ENCODE data around the gene KRTAP4-7. TPM values are rescaled to one million over a fixed set of nuclear protein-coding genes. Genes with fewer than 3 reads are reported as not detected.
"Not testable (repeated sequence)": the region's sequence is repeated elsewhere in the genome, so short reads cannot be mapped to it uniquely, and the experiment has no call there.

Gene KRTAP4-7
- total RNA-seq, 2 donors from 2014 or later = not detected

DNA sequence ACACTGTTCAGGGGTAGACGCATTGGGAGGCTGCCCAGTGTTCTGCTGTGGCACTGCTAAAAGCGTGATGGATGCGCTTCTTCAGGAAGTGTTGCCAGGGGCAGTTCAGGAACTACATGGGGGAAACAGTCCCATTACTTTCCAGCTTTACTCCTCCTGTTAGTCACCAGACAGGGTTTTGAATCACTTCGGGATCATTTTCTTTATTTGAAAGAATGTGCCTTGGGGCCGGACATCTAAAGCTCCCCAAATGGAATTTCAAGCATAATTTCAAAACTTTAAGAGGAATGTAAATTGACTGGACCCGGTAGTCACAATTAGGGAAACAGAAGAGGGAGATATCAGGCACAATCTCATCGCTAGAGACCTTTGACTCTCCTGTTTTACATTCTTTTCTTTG is 35.5 kb upstream of the KRTAP4-7 start:
- Histone ChIP-seq H3K27ac (no peak overlapping the region), H3K4me1 (no peaks in the 10 kb centered on the region), H3K27me3 (no peaks in the 10 kb centered on the region), H3K4me3 (no peak overlapping the region), H3K36me3 (replicated peaks in 1 of 2; ENCODE audit: insufficient read depth in 1 of 2, low read depth in 2 of 2) (no peaks in the 10 kb centered on the region), H3K9me3 (no peaks in the 10 kb centered on the region)
- TF ChIP-seq, protein P1, sequence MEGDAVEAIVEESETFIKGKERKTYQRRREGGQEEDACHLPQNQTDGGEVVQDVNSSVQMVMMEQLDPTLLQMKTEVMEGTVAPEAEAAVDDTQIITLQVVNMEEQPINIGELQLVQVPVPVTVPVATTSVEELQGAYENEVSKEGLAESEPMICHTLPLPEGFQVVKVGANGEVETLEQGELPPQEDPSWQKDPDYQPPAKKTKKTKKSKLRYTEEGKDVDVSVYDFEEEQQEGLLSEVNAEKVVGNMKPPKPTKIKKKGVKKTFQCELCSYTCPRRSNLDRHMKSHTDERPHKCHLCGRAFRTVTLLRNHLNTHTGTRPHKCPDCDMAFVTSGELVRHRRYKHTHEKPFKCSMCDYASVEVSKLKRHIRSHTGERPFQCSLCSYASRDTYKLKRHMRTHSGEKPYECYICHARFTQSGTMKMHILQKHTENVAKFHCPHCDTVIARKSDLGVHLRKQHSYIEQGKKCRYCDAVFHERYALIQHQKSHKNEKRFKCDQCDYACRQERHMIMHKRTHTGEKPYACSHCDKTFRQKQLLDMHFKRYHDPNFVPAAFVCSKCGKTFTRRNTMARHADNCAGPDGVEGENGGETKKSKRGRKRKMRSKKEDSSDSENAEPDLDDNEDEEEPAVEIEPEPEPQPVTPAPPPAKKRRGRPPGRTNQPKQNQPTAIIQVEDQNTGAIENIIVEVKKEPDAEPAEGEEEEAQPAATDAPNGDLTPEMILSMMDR (IDR thresholded peaks at IDR 0.05) = no peak
- TF ChIP-seq POLR2A (IDR thresholded peaks at IDR 0.05) = no peak
- WGBS, 2 donors = 59 to 60% methylated on average over 7 of the region's 7 CpGs
- DNase-seq (no peak), ATAC-seq (no peak)
- intact Hi-C loops (cut with DNase I) = no loop called here

DNA sequence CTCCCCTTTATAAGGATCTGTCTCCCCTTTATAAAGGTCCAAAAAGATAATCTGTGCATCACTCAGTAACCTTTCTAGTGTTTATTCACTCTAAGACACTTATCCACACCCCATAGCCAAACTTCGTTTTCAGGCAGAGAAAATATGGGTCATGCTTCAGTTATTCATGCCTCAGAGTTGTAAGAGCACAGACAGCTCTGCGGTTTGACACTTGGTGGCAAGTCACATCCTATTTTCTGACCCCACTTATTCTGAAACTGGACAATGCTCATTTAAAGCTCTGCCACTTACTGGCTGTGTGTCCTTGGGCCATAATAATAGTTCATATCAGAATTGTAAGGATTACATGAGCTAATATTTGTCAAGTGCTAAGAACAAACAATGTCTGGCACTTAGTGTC is 34.8 kb upstream of the KRTAP4-7 start:
- no peak for ATAC-seq
- no peak overlapping the region for H3K27ac ChIP-seq
- H3K9me3 ChIP-seq = no peaks in the 10 kb centered on the region
- H3K27me3 ChIP-seq = no peaks in the 10 kb centered on the region
- H3K4me3 ChIP-seq = no peak overlapping the region
- TF ChIP-seq POLR2A (IDR thresholded peaks at IDR 0.05) = no peak
- TF ChIP-seq, protein P1 (IDR thresholded peaks at IDR 0.05) = no peak
- no peaks in the 10 kb centered on the region for H3K4me1 ChIP-seq
- no peaks in the 10 kb centered on the region for H3K36me3 ChIP-seq (replicated peaks in 1 of 2; ENCODE audit: insufficient read depth in 1 of 2, low read depth in 2 of 2)
- 49 to 52% methylated on average over 2 of the region's 2 CpGs for WGBS, 2 donors
- DNase-seq = no peak
- intact Hi-C loops (cut with DNase I) = no loop called here

DNA sequence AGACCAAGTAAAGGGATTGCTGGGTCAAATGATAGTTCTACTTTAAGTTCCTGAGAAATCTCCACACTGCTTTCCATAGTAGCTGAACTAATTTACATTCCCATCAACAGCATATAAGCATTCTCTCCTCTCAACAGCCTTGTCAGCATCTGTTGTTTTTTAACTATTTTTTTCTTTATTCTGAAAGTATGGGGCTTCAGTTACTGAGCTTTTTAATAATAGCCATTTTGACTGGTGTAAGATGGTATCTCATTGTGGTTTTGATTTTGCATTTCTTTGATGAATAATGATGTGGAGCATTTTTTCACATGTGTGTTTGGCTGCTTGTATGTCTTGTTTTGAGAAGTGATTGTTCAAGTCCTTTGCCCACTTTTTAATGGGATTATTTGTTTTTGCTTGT is 31.4 kb upstream of the KRTAP4-7 start:
- Histone ChIP-seq H3K4me3 (no peak overlapping the region), H3K27me3 (no peaks in the 10 kb centered on the region), H3K27ac (no peak overlapping the region), H3K36me3 (replicated peaks in 1 of 2; ENCODE audit: insufficient read depth in 1 of 2, low read depth in 2 of 2) (no peaks in the 10 kb centered on the region), H3K9me3 (peaks cover 0 to 2% (median 0%) of the 10 kb centered on the region in 3 donors), H3K4me1 (no peaks in the 10 kb centered on the region)
- intact Hi-C loops (cut with DNase I) = no loop called here
- no peak for DNase-seq
- ATAC-seq = no peak
- TF ChIP-seq, protein P1 (IDR thresholded peaks at IDR 0.05) = no peak
- no peak for TF ChIP-seq POLR2A (IDR thresholded peaks at IDR 0.05)

DNA sequence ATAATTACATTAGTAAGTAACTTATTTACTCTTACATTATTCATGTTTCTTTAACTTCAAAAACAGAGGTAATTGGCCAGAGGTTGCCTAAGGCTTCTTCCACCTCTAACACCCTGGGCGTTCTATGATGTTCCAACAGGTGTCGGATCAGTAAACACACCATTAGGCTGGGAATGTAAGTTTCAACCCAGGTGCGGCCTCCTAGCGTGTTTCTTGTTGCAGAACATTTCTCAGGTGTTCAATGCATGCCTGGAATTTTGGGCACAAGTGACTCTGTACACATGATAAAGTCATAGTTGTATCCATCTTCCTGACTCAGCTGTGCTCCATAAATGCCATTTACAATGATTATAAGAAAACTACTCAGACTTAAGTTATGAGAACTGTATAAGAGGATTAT is 29.9 kb upstream of the KRTAP4-7 start:
- no peak overlapping the region for H3K4me3 ChIP-seq
- no peak for DNase-seq
- H3K36me3 ChIP-seq (replicated peaks in 1 of 2; ENCODE audit: insufficient read depth in 1 of 2, low read depth in 2 of 2) = no peaks in the 10 kb centered on the region
- H3K4me1 ChIP-seq = no peaks in the 10 kb centered on the region
- peaks cover 0 to 3% (median 0%) of the 10 kb centered on the region in 3 donors for H3K9me3 ChIP-seq
- no peaks in the 10 kb centered on the region for H3K27me3 ChIP-seq
- WGBS, 2 donors = 57 to 65% methylated on average over 4 of the region's 4 CpGs
- intact Hi-C loops (cut with DNase I) = no loop called here
- TF ChIP-seq POLR2A (IDR thresholded peaks at IDR 0.05) = no peak
- TF ChIP-seq, protein P1 (IDR thresholded peaks at IDR 0.05) = no peak
- no peak for ATAC-seq
- no peak overlapping the region for H3K27ac ChIP-seq

DNA sequence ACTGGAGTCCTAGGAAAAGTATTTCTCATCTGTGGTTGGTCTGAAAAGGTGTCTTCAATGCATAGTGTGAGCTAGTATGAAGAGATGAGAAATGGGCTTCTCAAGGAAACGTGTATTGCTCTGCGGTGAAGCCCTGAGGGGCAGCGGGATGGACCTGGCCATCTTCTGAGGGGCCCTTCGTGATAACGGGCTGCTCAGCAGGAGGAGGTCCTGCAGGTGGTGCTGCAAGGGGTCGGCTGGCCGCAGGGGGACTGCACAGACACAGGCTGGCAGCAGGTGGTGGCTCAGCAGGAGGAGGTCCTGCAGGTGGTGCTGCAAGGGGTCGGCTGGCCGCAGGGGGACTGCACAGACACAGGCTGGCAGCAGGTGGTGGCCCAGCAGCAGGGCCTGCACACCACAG is 29.4 kb upstream of the KRTAP4-7 start:
- 66 to 73% methylated on average over 7 of the region's 9 CpGs for WGBS, 2 donors
- H3K4me1 ChIP-seq; ATAC-seq; H3K36me3 ChIP-seq (replicated peaks in 1 of 2; ENCODE audit: insufficient read depth in 1 of 2, low read depth in 2 of 2); H3K27ac ChIP-seq; DNase-seq; H3K9me3 ChIP-seq; H3K4me3 ChIP-seq; intact Hi-C loops (cut with DNase I); H3K27me3 ChIP-seq: not testable (repeated sequence)

DNA sequence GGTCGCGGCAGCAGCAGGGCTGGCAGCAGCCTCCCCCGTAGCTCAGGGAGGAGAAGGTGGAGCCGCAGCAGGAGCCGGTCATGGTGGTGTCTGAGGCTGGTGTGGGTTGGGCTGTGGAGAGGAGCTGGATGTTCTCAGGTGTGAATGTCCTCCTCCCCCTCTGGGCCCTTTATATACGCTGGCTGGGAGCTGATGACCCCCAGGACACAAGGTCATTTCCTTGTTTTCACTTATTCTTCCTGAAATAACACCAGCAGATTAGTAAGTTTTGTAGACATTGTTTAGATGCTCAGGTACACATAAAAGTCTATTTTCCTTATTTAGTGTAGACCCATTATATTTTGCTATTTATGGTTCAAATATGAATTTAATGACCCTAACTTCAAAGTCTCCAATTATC is 28.8 kb upstream of the KRTAP4-7 start, which contains the start of gene KRTAP2-2:
TSS of gene KRTAP2-2 (minus strand) at position 101 of the 400 bp plus-strand sequence. CDS start at position 82, 19 bp downstream.
- H3K4me3 ChIP-seq; H3K27ac ChIP-seq; H3K4me1 ChIP-seq; DNase-seq; H3K36me3 ChIP-seq (replicated peaks in 1 of 2; ENCODE audit: insufficient read depth in 1 of 2, low read depth in 2 of 2); H3K9me3 ChIP-seq; ATAC-seq; H3K27me3 ChIP-seq; intact Hi-C loops (cut with DNase I): not testable (repeated sequence)
- 31 to 55% methylated on average over 1 of the region's 6 CpGs for WGBS, 2 donors
